Mesendoderm (in vitro differentiated cells): ENCODE data around the gene MSMB.
"Not testable (repeated sequence)": the region's sequence is repeated elsewhere in the genome, so short reads cannot be mapped to it uniquely, and the experiment has no call there.

Experiments
- DNase-seq: peaks from one replicate; pipeline ENCODE4 v3.0.0; 2013
- H2AK5ac ChIP-seq: 2 replicates; pipeline ENCODE4 v1.6.1; 2013; ENCODE audit warnings: low read length, inconsistent platforms
- H2BK120ac ChIP-seq: 2 replicates; pipeline ENCODE4 v1.6.1; 2013; ENCODE audit warnings: low read depth, mild to moderate bottlenecking, low read length, moderate library complexity, mixed read lengths
- H2BK15ac ChIP-seq: replicated peaks from 2 replicates; pipeline ENCODE4 v1.6.1; 2013; ENCODE audit warnings: low read depth, mild to moderate bottlenecking, moderate library complexity
- H2BK5ac ChIP-seq: 2 replicates; pipeline ENCODE4 v1.6.1; 2013; ENCODE audit warnings: low read length, inconsistent platforms
- H3K18ac ChIP-seq: 2 replicates; pipeline ENCODE4 v1.6.1; 2013; ENCODE audit warnings: mild to moderate bottlenecking, low read length, mixed read lengths
- H3K23ac ChIP-seq: one replicate; pipeline ENCODE4 v1.6.1; 2013; ENCODE audit warnings: low read length
- H3K27ac ChIP-seq: 2 replicates; pipeline ENCODE4 v1.5.1; 2013; ENCODE audit warnings: low read depth, mild to moderate bottlenecking, inconsistent platforms, low read length, moderate library complexity
- H3K27me3 ChIP-seq: 2 replicates; pipeline ENCODE4 v1.6.1; 2013; ENCODE audit warnings: low read length, control low read depth, mild to moderate bottlenecking, inconsistent platforms; ENCODE audit not compliant: insufficient read depth, poor library complexity
- H3K36me3 ChIP-seq: 2 replicates; pipeline ENCODE4 v1.6.1; 2013; ENCODE audit warnings: low read length, inconsistent platforms; ENCODE audit not compliant: control insufficient read depth, insufficient read depth
- H3K4ac ChIP-seq: one replicate; pipeline ENCODE4 v1.6.1; 2013; ENCODE audit warnings: low read depth, mild to moderate bottlenecking, low read length, moderate library complexity
- H3K4me1 ChIP-seq: 2 replicates; pipeline ENCODE4 v1.6.1; 2013; ENCODE audit warnings: low read depth, low read length, inconsistent platforms; ENCODE audit not compliant: control insufficient read depth
- H3K4me2 ChIP-seq: 2 replicates; pipeline ENCODE4 v1.6.1; 2013; ENCODE audit warnings: low read length
- H3K4me3 ChIP-seq: 2 replicates; pipeline ENCODE4 v1.5.1; 2013; ENCODE audit warnings: mild to moderate bottlenecking, low read length
- H3K56ac ChIP-seq: one replicate; pipeline ENCODE4 v1.6.1; 2013; ENCODE audit warnings: low read length
- H3K79me1 ChIP-seq: 2 replicates; pipeline ENCODE4 v1.6.1; 2013; ENCODE audit warnings: low read length, inconsistent platforms
- H3K79me2 ChIP-seq: 2 replicates; pipeline ENCODE4 v1.6.1; 2013; ENCODE audit warnings: mild to moderate bottlenecking, low read length; ENCODE audit not compliant: control insufficient read depth, insufficient read depth
- H3K9ac ChIP-seq: 2 replicates; pipeline ENCODE4 v1.6.1; 2013; ENCODE audit warnings: low read length, inconsistent platforms
- H4K5ac ChIP-seq: one replicate; pipeline ENCODE4 v1.6.1; 2013; ENCODE audit warnings: low read length
- H4K8ac ChIP-seq: one replicate; pipeline ENCODE4 v1.6.1; 2013; ENCODE audit warnings: low read depth, mild to moderate bottlenecking, control low read depth, low read length, moderate library complexity
- WGBS: extraction: QIAGEN DNeasy Blood & Tissue Kit; methylation state at CpG from one replicate; pipeline ENCODE4 v1.1.7; 2013; ENCODE audit warnings: low lambda C conversion rate, missing lambda C conversion rate; ENCODE audit not compliant: insufficient coverage; ENCODE audit errors: extremely low coverage; 5-methylcytosine and 5-hydroxymethylcytosine counted together

Gene MSMB

GRCh38 chr10:46049497-46049831, 3.4 kb upstream of the MSMB start:
- peaks cover 29% of the 10 kb centered on the region for H3K4me1 ChIP-seq
- not testable (repeated sequence) for H3K27me3 ChIP-seq

DNA sequence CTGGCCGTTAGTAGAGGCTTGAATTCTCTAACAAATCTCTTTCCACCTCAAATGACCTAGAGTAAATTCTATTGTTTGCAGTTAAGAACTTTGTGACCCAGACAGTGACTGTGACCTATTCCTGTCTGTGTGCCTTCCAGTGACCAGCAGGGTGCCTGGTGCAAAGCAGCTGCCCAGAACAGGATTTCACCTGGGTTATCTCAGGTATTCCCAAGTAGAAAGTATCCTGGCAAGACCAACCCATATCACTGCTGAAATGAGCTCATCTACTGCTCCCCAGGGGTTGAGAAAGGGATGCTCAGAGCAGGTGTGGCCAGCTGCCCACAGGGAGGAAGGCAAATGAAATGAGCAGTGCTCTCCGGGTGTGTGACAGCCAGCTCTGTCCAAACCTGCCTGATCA, 2.1 kb upstream of the MSMB start:
- Histone ChIP-seq H3K36me3 (no peaks in the 10 kb centered on the region), H3K79me1 (no peaks in the 10 kb centered on the region), H3K4ac (no peak overlapping the region), H2BK120ac (no peak overlapping the region), H3K27me3 (no peaks in the 10 kb centered on the region), H2BK5ac (no peak overlapping the region), H4K5ac (no peak overlapping the region), H3K4me3 (no peak overlapping the region), H4K8ac (no peak overlapping the region), H3K9ac (no peak overlapping the region), H3K56ac (peak overlapping the region; percentile 80), H2AK5ac (no peak overlapping the region), H3K27ac (peak overlapping the region; percentile 13), H2BK15ac (no peak overlapping the region), H3K79me2 (no peaks in the 10 kb centered on the region), H3K4me2 (no peak overlapping the region), H3K4me1 (peaks cover 22% of the 10 kb centered on the region), H3K18ac (no peak overlapping the region), H3K23ac (no peak overlapping the region)
- no CpG with 5 or more reads among the region's 2 CpGs for WGBS
- DNase-seq: peak; percentile 88

More at GRCh38 chr10:46049497-46049831, 3.4 kb upstream of the MSMB start:
- H4K8ac ChIP-seq, H3K36me3 ChIP-seq, H4K5ac ChIP-seq, H3K9ac ChIP-seq, H2BK120ac ChIP-seq, H3K79me1 ChIP-seq, H2BK15ac ChIP-seq, H3K23ac ChIP-seq, H3K4me2 ChIP-seq, H3K18ac ChIP-seq, H3K4ac ChIP-seq, H2AK5ac ChIP-seq, H3K4me3 ChIP-seq, DNase-seq, H3K56ac ChIP-seq, H3K27ac ChIP-seq, H2BK5ac ChIP-seq, H3K79me2 ChIP-seq: not testable (repeated sequence)
- no CpG with 5 or more reads among the region's 11 CpGs for WGBS

GRCh38 chr10:46042527-46042926, 3.5 kb downstream of the MSMB start:
- no CpG with 5 or more reads among the region's 4 CpGs for WGBS
- Histone ChIP-seq H3K18ac (no peak overlapping the region), H3K27ac (no peak overlapping the region), H2AK5ac (no peak overlapping the region), H3K56ac (no peak overlapping the region), H3K4me1 (peaks cover 2% of the 10 kb centered on the region), H4K8ac (no peak overlapping the region), H3K79me1 (no peaks in the 10 kb centered on the region), H3K27me3 (no peaks in the 10 kb centered on the region), H3K9ac (no peak overlapping the region), H3K79me2 (no peaks in the 10 kb centered on the region), H3K4me3 (no peak overlapping the region), H3K4ac (no peak overlapping the region), H3K36me3 (no peaks in the 10 kb centered on the region), H2BK120ac (no peak overlapping the region), H3K23ac (no peak overlapping the region), H2BK5ac (no peak overlapping the region), H4K5ac (no peak overlapping the region), H3K4me2 (no peak overlapping the region), H2BK15ac (no peak overlapping the region)
- DNase-seq: no peak

GRCh38 chr10:46040004-46040403, 6.1 kb downstream of the MSMB start:
- Histone ChIP-seq H3K27ac (no peak overlapping the region), H3K36me3 (no peaks in the 10 kb centered on the region), H3K4ac (no peak overlapping the region), H3K23ac (no peak overlapping the region), H3K9ac (no peak overlapping the region), H2AK5ac (no peak overlapping the region), H3K4me3 (no peak overlapping the region), H2BK120ac (no peak overlapping the region), H3K79me1 (no peaks in the 10 kb centered on the region), H3K79me2 (no peaks in the 10 kb centered on the region), H3K27me3 (no peaks in the 10 kb centered on the region), H3K56ac (no peak overlapping the region), H2BK5ac (no peak overlapping the region), H3K4me1 (peaks cover 3% of the 10 kb centered on the region), H4K5ac (no peak overlapping the region), H4K8ac (no peak overlapping the region), H2BK15ac (no peak overlapping the region), H3K4me2 (no peak overlapping the region), H3K18ac (no peak overlapping the region)
- no CpG with 5 or more reads among the region's 3 CpGs for WGBS
- DNase-seq: no peak

- Histone ChIP-seq H4K5ac (no peak overlapping the region), H2BK5ac (no peak overlapping the region), H3K4me3 (no peak overlapping the region), H3K27ac (no peak overlapping the region), H3K23ac (no peak overlapping the region), H2BK120ac (no peak overlapping the region), H2AK5ac (peak overlapping the region; percentile 71), H2BK15ac (no peak overlapping the region), H3K4ac (no peak overlapping the region), H3K36me3 (no peaks in the 10 kb centered on the region), H3K4me1 (peaks cover 4% of the 10 kb centered on the region), H3K18ac (no peak overlapping the region), H4K8ac (no peak overlapping the region), H3K56ac (no peak overlapping the region), H3K79me1 (no peaks in the 10 kb centered on the region), H3K79me2 (no peaks in the 10 kb centered on the region), H3K27me3 (no peaks in the 10 kb centered on the region), H3K4me2 (no peak overlapping the region), H3K9ac (no peak overlapping the region)
- no peak for DNase-seq
- no CpG with 5 or more reads among the region's 8 CpGs for WGBS
Measured at GRCh38 chr10:46037107-46037825, 8.8 kb downstream of the MSMB start.
